HL-60 (cell line): ENCODE measurements around the gene CLIP4.

Experiments used
- DNase-seq, 2 experiments: peaks; one replicate each; pipeline ENCODE4 v3.0.0-alpha.2; 2010 to 2020; ENCODE audit warnings: low read depth in 1 of 2, low spot score in 1 of 2
- H3K27ac ChIP-seq: fragments of 250-450 bp; sonication (Bioruptor Pico); replicated peaks from 2 replicates; pipeline ENCODE4 v1.5.1; 2020; ENCODE audit warnings: mild to moderate bottlenecking, moderate library complexity
- H3K27me3 ChIP-seq: fragments of 250-450 bp; sonication (Bioruptor Pico); 2 replicates; pipeline ENCODE4 v1.5.1; 2021; ENCODE audit warnings: mild to moderate bottlenecking, moderate library complexity; ENCODE audit not compliant: insufficient read depth, poor library complexity, severe bottlenecking
- H3K4me3 ChIP-seq: replicated peaks from 2 replicates; pipeline ENCODE4 v1.5.1; 2011; ENCODE audit warnings: mild to moderate bottlenecking, control low read depth, low read length; ENCODE audit not compliant: insufficient read depth
- GABPA ChIP-seq: IDR thresholded peaks from 2 replicates; pipeline ENCODE4 v1.6.1; 2012; ENCODE audit warnings: low read depth
- POLR2AphosphoS5 ChIP-seq: IDR thresholded peaks from 2 replicates; pipeline ENCODE4 v1.6.1; 2012; ENCODE audit warnings: low read depth
- SPI1 ChIP-seq: IDR thresholded peaks from 2 replicates; pipeline ENCODE4 v1.6.1; 2012; ENCODE audit warnings: low read depth, mild to moderate bottlenecking, borderline replicate concordance
- TF ChIP-seq, protein P1 (sequence below): IDR thresholded peaks from one replicate; pipeline ENCODE4 v1.5.1; 2011; ENCODE audit warnings: low read length, control low read depth, inconsistent platforms; ENCODE audit not compliant: insufficient read depth
- TF ChIP-seq, protein P2 (sequence below): IDR thresholded peaks from 2 replicates; pipeline ENCODE4 v1.6.1; 2012; ENCODE audit warnings: low read depth; ENCODE audit not compliant: insufficient replicate concordance

The CLIP4 gene

DNA sequence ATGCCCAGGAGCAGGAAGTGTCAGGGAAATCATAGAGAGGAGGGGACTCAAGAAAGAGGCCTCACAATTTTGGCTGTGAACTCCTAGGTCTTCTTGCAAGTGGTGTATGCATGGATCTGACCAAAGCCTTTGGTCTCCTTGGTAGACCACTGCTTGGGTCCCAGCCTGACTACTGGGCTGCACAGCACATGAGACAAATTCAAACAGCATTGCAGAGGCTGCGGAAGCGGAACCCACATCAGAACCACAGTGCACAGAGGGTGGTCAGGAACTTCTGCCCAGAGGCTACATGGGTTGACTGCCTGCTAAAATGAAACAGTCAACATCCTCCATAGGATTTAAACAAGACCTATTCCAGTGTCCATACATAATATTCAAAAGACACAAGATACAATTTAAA, 39.4 kb downstream of the CLIP4 start:
- TF ChIP-seq POLR2AphosphoS5 (no peak), SPI1 (no peak), GABPA (no peak)
- H3K27me3 ChIP-seq, result peaks cover 11% of the 10 kb centered on the region
- no peak overlapping the region for H3K27ac ChIP-seq
- no peak for DNase-seq
- no peak overlapping the region for H3K4me3 ChIP-seq

DNA sequence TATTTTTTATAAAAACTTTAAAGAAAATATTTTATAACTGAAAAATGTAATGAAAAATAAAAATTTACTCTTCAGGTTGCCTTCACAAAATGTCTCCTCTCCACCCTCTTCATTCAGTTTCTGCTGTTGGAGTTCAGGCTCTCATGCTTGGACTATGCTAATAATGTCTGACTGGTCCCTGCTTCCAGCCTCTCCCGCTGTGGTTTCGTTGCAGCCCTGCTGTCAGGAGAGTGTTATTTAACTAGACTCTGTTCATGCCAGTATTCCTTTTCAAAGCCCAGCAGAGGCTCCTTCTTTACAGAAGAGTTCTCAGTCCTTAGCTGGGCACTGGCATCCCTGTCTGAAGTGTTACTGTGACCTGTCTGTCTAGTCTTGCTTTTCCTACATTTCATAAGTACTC, 40.4 kb downstream of the CLIP4 start:
- no peak overlapping the region for H3K4me3 ChIP-seq
- DNase-seq, result no peak
- peaks cover 11% of the 10 kb centered on the region for H3K27me3 ChIP-seq
- H3K27ac ChIP-seq, result no peak overlapping the region
- TF ChIP-seq, protein P1, sequence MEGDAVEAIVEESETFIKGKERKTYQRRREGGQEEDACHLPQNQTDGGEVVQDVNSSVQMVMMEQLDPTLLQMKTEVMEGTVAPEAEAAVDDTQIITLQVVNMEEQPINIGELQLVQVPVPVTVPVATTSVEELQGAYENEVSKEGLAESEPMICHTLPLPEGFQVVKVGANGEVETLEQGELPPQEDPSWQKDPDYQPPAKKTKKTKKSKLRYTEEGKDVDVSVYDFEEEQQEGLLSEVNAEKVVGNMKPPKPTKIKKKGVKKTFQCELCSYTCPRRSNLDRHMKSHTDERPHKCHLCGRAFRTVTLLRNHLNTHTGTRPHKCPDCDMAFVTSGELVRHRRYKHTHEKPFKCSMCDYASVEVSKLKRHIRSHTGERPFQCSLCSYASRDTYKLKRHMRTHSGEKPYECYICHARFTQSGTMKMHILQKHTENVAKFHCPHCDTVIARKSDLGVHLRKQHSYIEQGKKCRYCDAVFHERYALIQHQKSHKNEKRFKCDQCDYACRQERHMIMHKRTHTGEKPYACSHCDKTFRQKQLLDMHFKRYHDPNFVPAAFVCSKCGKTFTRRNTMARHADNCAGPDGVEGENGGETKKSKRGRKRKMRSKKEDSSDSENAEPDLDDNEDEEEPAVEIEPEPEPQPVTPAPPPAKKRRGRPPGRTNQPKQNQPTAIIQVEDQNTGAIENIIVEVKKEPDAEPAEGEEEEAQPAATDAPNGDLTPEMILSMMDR, result no peak
- TF ChIP-seq GABPA (no peak), SPI1 (no peak), POLR2AphosphoS5 (no peak)
- TF ChIP-seq, protein P2, sequence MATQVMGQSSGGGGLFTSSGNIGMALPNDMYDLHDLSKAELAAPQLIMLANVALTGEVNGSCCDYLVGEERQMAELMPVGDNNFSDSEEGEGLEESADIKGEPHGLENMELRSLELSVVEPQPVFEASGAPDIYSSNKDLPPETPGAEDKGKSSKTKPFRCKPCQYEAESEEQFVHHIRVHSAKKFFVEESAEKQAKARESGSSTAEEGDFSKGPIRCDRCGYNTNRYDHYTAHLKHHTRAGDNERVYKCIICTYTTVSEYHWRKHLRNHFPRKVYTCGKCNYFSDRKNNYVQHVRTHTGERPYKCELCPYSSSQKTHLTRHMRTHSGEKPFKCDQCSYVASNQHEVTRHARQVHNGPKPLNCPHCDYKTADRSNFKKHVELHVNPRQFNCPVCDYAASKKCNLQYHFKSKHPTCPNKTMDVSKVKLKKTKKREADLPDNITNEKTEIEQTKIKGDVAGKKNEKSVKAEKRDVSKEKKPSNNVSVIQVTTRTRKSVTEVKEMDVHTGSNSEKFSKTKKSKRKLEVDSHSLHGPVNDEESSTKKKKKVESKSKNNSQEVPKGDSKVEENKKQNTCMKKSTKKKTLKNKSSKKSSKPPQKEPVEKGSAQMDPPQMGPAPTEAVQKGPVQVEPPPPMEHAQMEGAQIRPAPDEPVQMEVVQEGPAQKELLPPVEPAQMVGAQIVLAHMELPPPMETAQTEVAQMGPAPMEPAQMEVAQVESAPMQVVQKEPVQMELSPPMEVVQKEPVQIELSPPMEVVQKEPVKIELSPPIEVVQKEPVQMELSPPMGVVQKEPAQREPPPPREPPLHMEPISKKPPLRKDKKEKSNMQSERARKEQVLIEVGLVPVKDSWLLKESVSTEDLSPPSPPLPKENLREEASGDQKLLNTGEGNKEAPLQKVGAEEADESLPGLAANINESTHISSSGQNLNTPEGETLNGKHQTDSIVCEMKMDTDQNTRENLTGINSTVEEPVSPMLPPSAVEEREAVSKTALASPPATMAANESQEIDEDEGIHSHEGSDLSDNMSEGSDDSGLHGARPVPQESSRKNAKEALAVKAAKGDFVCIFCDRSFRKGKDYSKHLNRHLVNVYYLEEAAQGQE, result no peak

DNA sequence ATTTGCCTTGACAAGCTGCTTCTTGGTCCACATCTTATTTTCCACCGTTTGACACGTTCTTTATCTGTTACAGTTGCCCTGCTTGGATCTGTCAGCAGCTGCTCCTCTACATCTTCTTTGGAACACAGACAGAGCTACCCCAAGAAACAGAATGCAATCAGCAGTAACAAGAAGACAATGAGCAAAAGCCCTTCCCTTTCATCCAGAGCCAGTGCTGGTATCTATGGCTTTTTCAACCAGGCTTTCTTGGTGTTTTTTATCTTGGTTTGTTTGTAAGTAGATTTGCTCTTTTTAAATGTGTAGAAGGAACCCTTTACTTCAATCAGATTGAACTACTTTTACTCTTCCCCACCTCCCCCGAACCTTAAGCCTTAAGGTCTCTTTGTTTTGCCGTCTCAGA, 41.9 kb downstream of the CLIP4 start:
- Histone ChIP-seq H3K27me3 (peaks cover 11% of the 10 kb centered on the region), H3K4me3 (no peak overlapping the region), H3K27ac (no peak overlapping the region)
- DNase-seq, result no peak
- TF ChIP-seq SPI1 (no peak), GABPA (no peak), POLR2AphosphoS5 (no peak)
- TF ChIP-seq, protein P2, result no peak
- TF ChIP-seq, protein P1, result no peak

GRCh38 chr2:29159125-29159524, 43.9 kb downstream of the CLIP4 start:
- H3K27me3 ChIP-seq, result peaks cover 21% of the 10 kb centered on the region
- no peak overlapping the region for H3K4me3 ChIP-seq
- H3K27ac ChIP-seq, result no peak overlapping the region
- TF ChIP-seq SPI1 (no peak), POLR2AphosphoS5 (no peak), GABPA (no peak)
- TF ChIP-seq, protein P2, result no peak
- TF ChIP-seq, protein P1, result no peak
- DNase-seq, result no peak
